Fibroblast of pulmonary artery (primary cell): ENCODE measurements around the gene CD180.

Experiments
- DNase-seq: peaks from one replicate; pipeline ENCODE4 v3.0.0-alpha.2; 2010; ENCODE audit warnings: low read depth
- H3K4me3 ChIP-seq: replicated peaks from 2 replicates; pipeline ENCODE4 v1.5.1; 2011; ENCODE audit warnings: low read depth, mild to moderate bottlenecking, control low read depth, low read length, moderate library complexity
- CTCF ChIP-seq: IDR thresholded peaks from 2 replicates; pipeline ENCODE4 v1.5.1; 2011; ENCODE audit warnings: mild to moderate bottlenecking, control low read depth, low read length, inconsistent platforms; ENCODE audit errors: missing control alignments

The CD180 gene

DNA sequence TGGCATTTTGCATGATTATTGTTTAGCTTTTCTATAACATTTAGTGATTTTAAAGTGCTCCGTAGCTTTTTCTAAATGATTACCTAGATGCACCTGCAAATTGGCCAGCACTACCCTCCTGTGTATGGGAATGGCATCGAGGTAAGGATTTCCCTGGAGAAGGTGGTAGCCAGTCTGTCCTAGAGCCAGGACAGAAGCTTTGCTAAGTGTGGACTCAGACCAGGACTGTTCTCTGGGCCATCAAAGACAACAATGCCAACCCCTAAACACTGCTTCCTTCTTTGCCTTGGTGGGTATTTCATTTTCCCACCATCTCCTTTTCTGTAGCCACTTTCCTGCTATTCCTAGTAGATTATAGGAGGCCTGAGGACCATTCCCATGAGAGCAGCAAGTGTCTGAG lies 53.0 kb downstream of the CD180 start:
- DNase-seq, result no peak
- no peak for TF ChIP-seq CTCF
- H3K4me3 ChIP-seq, result no peak overlapping the region

DNA sequence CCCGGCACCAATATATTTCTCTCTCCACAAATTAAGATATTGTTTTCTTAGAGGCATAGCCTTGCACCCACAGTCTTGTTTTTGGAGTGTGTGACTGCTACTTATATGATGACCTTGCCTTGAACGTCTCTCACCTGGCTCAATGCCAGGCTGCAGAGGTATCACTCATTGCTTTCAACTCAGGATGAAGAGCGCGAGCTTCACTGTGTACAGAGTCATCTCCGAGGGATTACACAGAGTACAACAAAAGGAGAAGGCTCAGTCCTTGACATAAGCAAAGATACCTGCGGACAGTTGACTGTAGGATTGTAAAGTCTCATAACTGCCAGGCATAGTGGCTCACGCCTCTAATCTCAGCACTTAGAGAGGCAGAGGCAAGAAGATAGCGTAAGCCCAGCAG lies 53.8 kb downstream of the CD180 start:
- no peak for DNase-seq
- no peak for TF ChIP-seq CTCF

DNA sequence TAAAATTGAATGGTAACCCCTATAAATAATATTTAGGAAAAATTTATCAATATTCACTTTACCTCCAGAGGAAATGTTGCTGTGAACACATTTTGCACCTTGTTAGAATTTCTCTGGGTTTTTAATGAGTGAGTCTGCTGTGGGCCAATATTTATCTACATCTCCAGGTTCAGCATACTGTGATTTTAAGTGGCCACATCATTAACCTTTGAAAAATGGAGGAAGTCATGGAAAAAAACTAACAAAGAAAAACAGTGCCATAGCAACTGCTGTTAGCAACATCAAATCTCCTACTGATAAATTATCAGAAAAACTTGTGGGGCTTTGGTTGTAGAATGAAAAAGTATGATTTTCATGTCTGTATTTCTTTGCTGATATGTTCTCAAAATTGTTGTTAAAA lies 55.0 kb downstream of the CD180 start:
- TF ChIP-seq CTCF, result no peak
- no peak for DNase-seq
- no peak overlapping the region for H3K4me3 ChIP-seq

More for the DNA sequence above, 53.8 kb downstream of the CD180 start:
- H3K4me3 ChIP-seq, result no peak overlapping the region

- DNase-seq, result no peak
- TF ChIP-seq CTCF, result no peak
- H3K4me3 ChIP-seq, result no peak overlapping the region
Observed at GRCh38 chr5:67140413-67140812, 56.2 kb downstream of the CD180 start.

GRCh38 chr5:67139030-67139429 lies 57.6 kb downstream of the CD180 start:
- H3K4me3 ChIP-seq, result no peak overlapping the region
- no peak for DNase-seq
- TF ChIP-seq CTCF, result no peak

- DNase-seq, result no peak
- no peak overlapping the region for H3K4me3 ChIP-seq
Observed at GRCh38 chr5:67135381-67135984, 61.1 kb downstream of the CD180 start.

More at GRCh38 chr5:67135381-67135984, 61.1 kb downstream of the CD180 start:
- no peak for TF ChIP-seq CTCF
